Astrocyte of the hippocampus (primary cell): ENCODE data around the gene LRCOL1.

ENCODE experiments used
- DNase-seq: peaks from one replicate; pipeline ENCODE4 v3.0.0; 2011; ENCODE audit warnings: low read depth, low spot score

The LRCOL1 gene

GRCh38 chr12:132619386-132620112, 9.2 kb upstream of the LRCOL1 start:
- no peak for DNase-seq

GRCh38 chr12:132619071-132619385, 8.6 kb upstream of the LRCOL1 start:
- DNase-seq: no peak

- no peak for DNase-seq
Measured at GRCh38 chr12:132618683-132619043, 8.3 kb upstream of the LRCOL1 start, which contains the start of gene P2RX2. P2RX2 (plus strand) TSS chr12:132618776; CDS start chr12:132618817, 41 bp downstream.

- DNase-seq: no peak
Measured at GRCh38 chr12:132617822-132618682, 7.7 kb upstream of the LRCOL1 start.

GRCh38 chr12:132617135-132617701, 6.8 kb upstream of the LRCOL1 start:
- DNase-seq: no peak

DNA sequence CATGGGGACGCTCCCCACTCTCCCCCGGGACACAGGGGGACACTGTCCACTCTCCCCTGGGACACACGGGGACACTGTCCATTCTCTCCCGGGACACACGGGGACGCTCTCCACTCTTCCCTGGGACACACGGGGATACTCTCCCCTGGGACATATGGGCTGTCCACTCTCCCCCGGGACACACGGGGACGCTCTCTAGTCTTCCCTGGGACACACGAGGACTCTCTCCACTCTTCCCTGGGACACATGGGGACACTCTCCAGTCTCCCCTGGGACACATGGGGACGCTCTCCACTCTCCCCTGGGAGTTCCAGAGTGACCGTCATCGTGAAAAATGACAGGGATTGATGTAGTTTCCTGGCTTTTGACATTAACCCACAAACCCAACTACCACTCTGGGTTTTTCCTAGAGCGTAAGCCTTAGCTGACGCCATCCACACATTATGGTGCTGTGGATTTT, 5.2 kb upstream of the LRCOL1 start:
- no peak for DNase-seq

DNA sequence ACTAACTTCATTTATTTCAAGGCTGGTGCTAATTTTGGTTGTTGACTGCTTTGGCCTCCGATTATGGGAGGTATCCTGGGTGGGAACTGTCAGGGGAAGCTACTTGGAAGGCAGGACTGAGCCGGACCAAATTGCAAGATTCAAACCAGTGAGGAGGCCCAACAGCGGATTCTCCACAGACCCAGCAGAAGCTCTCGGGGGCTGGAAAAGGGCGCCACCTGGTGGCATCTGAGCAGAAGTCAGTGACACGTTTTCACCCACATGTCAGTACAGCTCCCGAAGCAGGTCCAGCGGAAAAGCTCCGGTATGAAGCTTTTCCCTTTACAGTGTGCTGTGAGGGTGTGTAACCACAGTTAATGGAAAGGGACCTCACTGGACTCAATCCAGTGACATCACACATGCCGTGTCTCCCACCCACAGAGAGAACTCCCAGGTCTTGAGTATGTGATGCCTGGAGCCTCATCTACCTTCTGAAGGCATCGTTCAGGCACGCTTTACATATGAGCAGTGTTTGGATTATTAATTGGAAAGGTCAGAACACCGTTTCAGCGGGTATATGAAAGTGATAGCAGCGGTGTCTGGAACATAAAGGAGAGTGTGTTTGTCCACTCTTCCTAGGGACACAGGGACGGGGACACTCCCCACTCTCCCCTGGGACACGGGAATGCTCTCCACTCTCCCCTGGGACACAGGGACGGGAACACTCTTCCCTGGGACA, 4.6 kb upstream of the LRCOL1 start:
- DNase-seq: peak; percentile 91

DNA sequence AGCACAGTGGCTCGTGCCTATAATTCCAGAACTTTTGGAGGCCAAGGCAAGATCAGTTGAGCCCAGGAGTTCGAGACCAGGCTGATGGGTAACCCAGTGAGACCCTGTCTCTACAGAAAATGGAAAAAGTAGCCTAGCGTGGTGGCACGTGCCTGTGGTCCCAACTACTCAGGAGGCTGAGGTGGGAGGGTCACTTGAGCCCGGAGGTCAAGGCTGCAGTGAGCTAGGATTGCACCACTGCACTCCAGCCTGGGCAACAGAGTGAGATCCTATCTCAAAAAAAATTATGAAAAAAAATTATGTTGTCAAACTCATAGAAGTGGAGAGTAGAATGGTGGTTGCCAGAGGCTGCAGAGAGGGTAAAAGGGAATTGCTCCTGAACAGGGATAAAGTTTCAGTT, 3.6 kb upstream of the LRCOL1 start:
- DNase-seq: no peak

GRCh38 chr12:132611620-132612019, 1.2 kb upstream of the LRCOL1 start:
- DNase-seq: no peak

GRCh38 chr12:132610866-132611602, 652 bp upstream of the LRCOL1 start:
- DNase-seq: no peak

GRCh38 chr12:132608231-132609171, 1.9 kb downstream of the LRCOL1 start:
- DNase-seq: no peak

DNA sequence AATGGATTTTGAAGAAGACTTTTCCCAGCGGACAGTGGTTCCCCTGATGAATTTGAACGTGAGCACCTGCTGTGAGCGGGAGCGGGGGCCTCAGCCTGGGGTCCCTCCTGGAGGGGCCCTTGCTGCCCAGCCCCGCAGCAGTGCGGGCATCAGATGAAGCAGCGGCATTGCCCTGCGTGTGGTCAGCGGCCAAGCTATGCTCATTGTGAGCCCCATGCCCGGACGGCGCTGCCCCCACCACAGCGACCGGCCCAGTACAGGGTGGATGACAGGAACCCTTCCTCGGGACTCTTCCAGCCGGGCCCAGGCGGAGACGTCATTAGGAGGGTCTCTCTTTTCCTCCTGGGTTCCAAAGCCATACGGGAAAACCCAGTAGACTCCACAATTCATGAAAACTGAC, 3.5 kb downstream of the LRCOL1 start:
- no peak for DNase-seq

- DNase-seq: no peak
Measured at GRCh38 chr12:132606466-132606865, 3.9 kb downstream of the LRCOL1 start.

DNA sequence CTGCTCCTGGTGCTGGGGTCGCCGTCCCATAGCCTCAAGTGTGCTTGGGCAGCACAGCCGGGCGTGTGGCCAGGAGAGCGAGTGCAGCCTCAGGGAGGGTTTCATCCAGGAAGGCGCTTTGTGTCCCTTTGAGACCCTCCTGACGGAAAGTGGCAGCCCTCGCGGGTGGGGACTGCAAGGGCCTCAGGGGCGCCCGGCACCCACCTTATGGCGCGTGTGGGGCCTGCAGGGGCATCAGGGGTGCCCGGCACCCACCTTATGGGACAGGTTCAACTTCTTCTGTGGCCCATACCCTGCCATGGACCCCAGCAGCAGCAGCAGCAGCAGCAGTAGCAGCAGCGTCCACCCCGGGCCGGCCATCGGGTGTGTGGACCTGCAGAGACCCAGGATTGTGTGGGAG, 4.5 kb downstream of the LRCOL1 start:
- DNase-seq: no peak

DNA sequence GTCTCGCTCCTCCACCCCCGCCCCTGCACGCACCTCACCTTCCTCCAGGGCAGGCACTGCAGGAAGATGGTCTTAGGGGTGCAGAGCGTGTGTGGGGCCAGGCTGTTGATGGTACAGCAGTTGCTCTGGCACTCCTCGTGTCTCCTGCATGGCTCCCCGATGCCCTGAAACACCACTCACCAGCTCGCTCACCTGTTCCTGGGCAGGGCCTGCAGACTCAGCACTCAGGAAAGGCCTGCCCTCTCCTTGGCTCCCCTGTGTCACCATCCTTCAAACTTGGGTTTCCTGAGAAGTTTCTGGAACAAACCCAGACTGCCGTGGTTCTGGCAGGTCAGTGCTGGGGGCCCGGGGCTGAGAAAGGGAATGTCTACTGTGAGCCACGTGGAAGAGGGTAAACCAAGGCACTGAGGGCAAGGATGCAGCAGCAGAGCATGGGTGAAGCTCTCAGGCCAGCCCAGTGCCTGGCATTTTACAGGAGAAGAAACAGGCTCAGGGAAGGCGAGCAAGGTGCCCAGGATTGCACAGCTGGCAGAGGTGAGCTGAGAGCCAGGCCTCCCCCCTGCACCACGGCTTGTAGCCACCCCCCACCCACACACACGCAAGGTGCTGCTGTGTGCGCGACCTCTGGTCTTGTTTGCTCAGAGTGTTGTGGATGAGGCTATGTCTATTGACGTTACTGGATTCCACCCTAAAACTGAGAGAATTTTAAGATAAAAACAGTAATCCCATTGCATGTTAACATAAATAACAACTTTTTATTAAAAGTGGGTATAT, 5.5 kb downstream of the LRCOL1 start:
- no peak for DNase-seq

DNA sequence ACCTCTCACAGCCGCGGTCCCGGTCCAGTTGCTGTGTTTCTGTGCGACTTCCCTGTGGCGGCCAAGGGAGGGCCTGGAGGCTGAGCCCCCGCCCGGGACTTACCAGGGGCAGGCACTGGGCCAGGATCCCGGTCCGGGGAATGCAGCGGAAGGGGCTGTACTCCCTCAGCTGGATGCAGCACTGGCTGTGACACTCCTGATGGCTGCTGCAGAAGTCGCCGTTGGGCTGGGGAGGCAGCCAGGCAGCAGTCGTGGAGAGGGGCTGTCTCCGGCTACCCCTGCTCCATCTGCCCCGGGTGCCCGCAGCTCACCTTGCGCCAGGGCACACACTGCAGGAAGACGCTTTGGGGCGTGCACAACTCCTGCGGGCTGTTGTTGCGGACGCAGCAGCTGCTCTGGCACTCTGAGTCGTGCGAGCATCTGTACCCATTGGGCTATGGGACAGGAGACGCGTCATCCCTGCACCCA, 6.2 kb downstream of the LRCOL1 start:
- peak; percentile 42 for DNase-seq

DNA sequence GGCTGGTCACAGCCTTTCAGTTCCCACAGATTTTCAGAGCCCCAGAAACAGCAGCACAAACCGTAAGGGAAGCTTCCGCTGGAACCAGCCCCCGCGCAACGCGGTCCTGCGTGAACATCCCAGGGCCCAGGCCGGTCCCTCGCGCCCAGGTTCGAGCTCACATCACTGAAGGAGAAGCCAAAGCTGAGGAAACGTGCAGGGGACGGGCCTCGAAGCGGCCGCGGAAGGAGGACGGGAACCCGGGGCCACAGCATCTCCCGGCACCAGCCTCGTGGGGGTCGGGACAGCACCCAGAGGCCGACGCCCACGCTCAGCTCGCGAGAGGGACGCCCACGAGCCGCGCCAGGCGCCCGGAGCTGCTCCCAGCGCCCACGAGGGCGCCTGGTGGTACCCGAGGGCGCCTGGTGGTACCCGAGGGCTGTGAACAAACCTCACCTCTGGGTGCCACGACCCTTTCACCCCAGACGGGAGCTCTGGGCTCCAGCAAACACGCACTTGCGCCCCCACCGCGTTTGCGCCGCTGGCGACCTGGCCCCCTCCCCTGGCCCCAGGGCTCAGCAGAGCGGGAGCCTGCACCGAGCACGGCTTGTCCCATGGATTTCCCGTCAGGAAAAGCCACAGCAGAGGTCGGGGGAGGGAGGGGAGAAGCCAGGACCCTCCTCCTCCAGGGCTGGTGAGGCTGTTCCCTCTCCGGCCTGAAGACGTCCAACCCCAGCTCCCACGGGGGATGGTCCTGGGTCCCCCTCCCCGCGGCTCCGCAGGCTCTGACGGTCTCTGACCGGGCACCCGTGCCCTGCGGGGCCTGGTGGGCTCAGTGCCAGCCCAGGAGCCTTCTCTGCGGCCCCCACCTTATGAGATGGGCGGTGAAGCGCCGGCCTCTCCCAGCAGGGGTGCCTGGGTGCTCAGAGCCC, 6.9 kb downstream of the LRCOL1 start:
- DNase-seq: no peak

DNA sequence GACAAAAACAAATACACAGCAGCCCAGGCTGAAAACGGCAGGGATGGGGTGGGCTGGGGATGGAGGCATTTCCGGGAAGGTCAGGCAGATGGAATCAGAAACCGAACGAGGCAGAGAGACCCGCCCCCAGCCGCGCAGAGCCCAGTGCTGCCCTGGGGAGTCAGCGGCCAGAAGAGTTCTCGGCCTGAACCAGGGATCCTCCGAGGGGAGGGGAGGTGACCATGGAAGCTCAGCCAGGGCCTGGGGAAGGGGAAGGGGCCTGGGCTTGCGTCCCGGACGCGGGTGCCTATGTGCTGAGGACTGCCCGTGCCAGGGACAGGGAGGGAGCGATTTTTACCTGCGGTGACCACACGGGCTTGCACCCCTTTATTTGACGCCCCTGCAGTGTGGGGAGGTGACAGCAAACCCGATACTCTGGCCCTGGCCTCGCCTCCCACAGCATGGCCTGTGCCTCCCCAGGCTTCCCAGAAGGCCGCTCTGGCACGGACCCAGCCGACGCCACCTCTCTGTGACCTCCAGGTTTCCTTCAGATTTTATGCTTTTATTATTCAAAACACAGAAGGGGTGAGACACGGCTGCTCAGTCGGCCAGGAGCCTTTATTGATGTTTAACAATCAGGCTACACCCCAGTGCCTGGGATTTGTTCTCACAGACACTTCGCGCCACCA, 7.7 kb downstream of the LRCOL1 start:
- no peak for DNase-seq
